ENCODE data around the gene ERCC4.

The ERCC4 gene

GRCh38 chr16:13959626-13960025 lies 39.7 kb downstream of the ERCC4 start:
- no peak for DNase-seq (ENCODE audit: extremely low read depth, low read depth)

GRCh38 chr16:13961099-13961811 lies 41.3 kb downstream of the ERCC4 start:
- TF ChIP-seq CTCF (IDR thresholded peaks at IDR 0.05; ENCODE audit: low read depth, low read length) = no peak
- no peak for DNase-seq (ENCODE audit: extremely low read depth, low read depth)

More at GRCh38 chr16:13959626-13960025, 39.7 kb downstream of the ERCC4 start:
- TF ChIP-seq CTCF (IDR thresholded peaks at IDR 0.05; ENCODE audit: low read depth, low read length) = no peak

- TF ChIP-seq CTCF (IDR thresholded peaks at IDR 0.05; ENCODE audit: low read depth, low read length) = no peak
- DNase-seq (ENCODE audit: extremely low read depth, low read depth) = no peak
Observed at GRCh38 chr16:13962232-13962631, 42.3 kb downstream of the ERCC4 start.

- DNase-seq (ENCODE audit: extremely low read depth, low read depth) = no peak
- TF ChIP-seq CTCF (IDR thresholded peaks at IDR 0.05; ENCODE audit: low read depth, low read length) = no peak
Observed at GRCh38 chr16:13968835-13969234, 48.9 kb downstream of the ERCC4 start.

GRCh38 chr16:13969711-13970110 lies 49.8 kb downstream of the ERCC4 start:
- no peak for TF ChIP-seq CTCF (IDR thresholded peaks at IDR 0.05; ENCODE audit: low read depth, low read length)
- DNase-seq (ENCODE audit: extremely low read depth, low read depth) = no peak

- no peak for TF ChIP-seq CTCF (IDR thresholded peaks at IDR 0.05; ENCODE audit: low read depth, low read length)
- DNase-seq (ENCODE audit: extremely low read depth, low read depth) = no peak
Observed at GRCh38 chr16:13970708-13971422, 50.9 kb downstream of the ERCC4 start.

- no peak for TF ChIP-seq CTCF (IDR thresholded peaks at IDR 0.05; ENCODE audit: low read depth, low read length)
- DNase-seq (ENCODE audit: extremely low read depth, low read depth) = no peak
Observed at GRCh38 chr16:13973321-13974023, 53.5 kb downstream of the ERCC4 start.

Measured in AG09319 (cell line).